NT2/D1 (cell line): ENCODE data around the gene VAV2.
"Not testable (repeated sequence)": the region's sequence is repeated elsewhere in the genome, so short reads cannot be mapped to it uniquely, and the experiment has no call there.

Source experiments
- SUZ12 ChIP-seq: IDR thresholded peaks from 2 replicates; pipeline ENCODE4 v1.6.1; 2011; ENCODE audit not compliant: insufficient read length, insufficient read depth; ENCODE audit errors: extremely low read depth
- YY1 ChIP-seq: IDR thresholded peaks from 2 replicates; pipeline ENCODE4 v1.6.1; 2011; ENCODE audit not compliant: insufficient read length, insufficient read depth
- ZNF274 ChIP-seq: IDR thresholded peaks from 2 replicates; pipeline ENCODE4 v1.6.1; 2011; ENCODE audit warnings: mild to moderate bottlenecking, low read depth, low read length

DNA sequence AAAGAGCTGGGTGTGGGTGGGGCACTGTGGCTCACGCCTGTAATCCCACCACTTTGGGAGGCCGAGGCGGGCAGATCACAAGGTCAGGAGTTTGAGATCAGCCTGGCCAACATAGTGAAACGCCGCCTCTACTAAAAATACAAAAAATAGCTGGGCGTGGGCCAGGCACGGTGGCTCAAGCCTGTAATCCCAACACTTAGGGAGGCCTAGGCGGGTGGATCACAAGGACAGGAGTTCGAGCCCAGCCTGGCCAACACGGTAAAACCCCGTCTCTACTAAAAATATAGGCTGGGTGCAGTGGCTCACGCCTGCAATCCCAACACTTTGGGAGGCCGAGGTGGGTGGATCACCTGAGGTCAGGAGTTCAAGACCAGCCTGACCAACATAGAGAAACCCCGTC, 3.4 kb downstream of the VAV2 start:
- TF ChIP-seq SUZ12, YY1, ZNF274: not testable (repeated sequence)
